Activated CD4-positive, CD25-positive, alpha-beta regulatory T cell treated with anti-CD3 and anti-CD28 coated beads, Interleukin-2, amount 50 U/mL, for 72 hours (primary cell): ENCODE results near the gene EPHB2.

Experiments used
- DNase-seq: peaks from one replicate; pipeline ENCODE4 v3.0.0; 2021

EPHB2 gene

GRCh38 chr1:22752339-22752738 is 41.7 kb downstream of the EPHB2 start:
- DNase-seq = no peak

- DNase-seq = no peak
Observed at GRCh38 chr1:22753481-22753971, 42.9 kb downstream of the EPHB2 start.

GRCh38 chr1:22754106-22754768 is 43.6 kb downstream of the EPHB2 start:
- DNase-seq = no peak

- DNase-seq = no peak
Observed at GRCh38 chr1:22754824-22755223, 44.2 kb downstream of the EPHB2 start.

GRCh38 chr1:22755641-22756040 is 45.0 kb downstream of the EPHB2 start:
- DNase-seq = no peak

- DNase-seq = no peak
Observed at GRCh38 chr1:22756125-22756735, 45.6 kb downstream of the EPHB2 start.

GRCh38 chr1:22760455-22760854 is 49.8 kb downstream of the EPHB2 start:
- DNase-seq = no peak

- DNase-seq = no peak
Observed at GRCh38 chr1:22761101-22761500, 50.5 kb downstream of the EPHB2 start.

- no peak for DNase-seq
Observed at GRCh38 chr1:22761821-22762220, 51.2 kb downstream of the EPHB2 start.

- no peak for DNase-seq
Observed at GRCh38 chr1:22763487-22764200, 53.0 kb downstream of the EPHB2 start.

GRCh38 chr1:22767852-22768251 is 57.2 kb downstream of the EPHB2 start:
- DNase-seq = no peak

GRCh38 chr1:22769932-22770331 is 59.3 kb downstream of the EPHB2 start:
- DNase-seq = no peak

GRCh38 chr1:22772014-22772413 is 61.4 kb downstream of the EPHB2 start:
- no peak for DNase-seq

- DNase-seq = no peak
Observed at GRCh38 chr1:22773981-22774832, 63.6 kb downstream of the EPHB2 start.

GRCh38 chr1:22774833-22775182 is 64.2 kb downstream of the EPHB2 start:
- DNase-seq = no peak

GRCh38 chr1:22775478-22775877 is 64.8 kb downstream of the EPHB2 start:
- no peak for DNase-seq

GRCh38 chr1:22776035-22776613 is 65.5 kb downstream of the EPHB2 start:
- DNase-seq = no peak

GRCh38 chr1:22777388-22778057 is 66.9 kb downstream of the EPHB2 start:
- no peak for DNase-seq

- no peak for DNase-seq
Observed at GRCh38 chr1:22778408-22778807, 67.8 kb downstream of the EPHB2 start.

- no peak for DNase-seq
Observed at GRCh38 chr1:22778862-22779520, 68.4 kb downstream of the EPHB2 start.

- DNase-seq = peak; percentile 32
Observed at GRCh38 chr1:22780696-22781095, 70.1 kb downstream of the EPHB2 start.

- no peak for DNase-seq
Observed at GRCh38 chr1:22781483-22781882, 70.8 kb downstream of the EPHB2 start.
